ENCODE data around the gene SORBS1.

The SORBS1 gene

GRCh38 chr10:95444792-95445191 is 116.4 kb downstream of the SORBS1 start:
- H3K9me3 ChIP-seq (ENCODE audit: control insufficient read depth, insufficient read depth, low read length), result no peaks in the 10 kb centered on the region
- H3K27me3 ChIP-seq (ENCODE audit: control insufficient read depth, insufficient read depth, low read length), result no peaks in the 10 kb centered on the region
- no peaks in the 10 kb centered on the region for H3K36me3 ChIP-seq (ENCODE audit: control insufficient read depth, insufficient read depth, low read length)
- H3K4me3 ChIP-seq (ENCODE audit: low read depth, low read length), result no peak overlapping the region
- H3K4me1 ChIP-seq (ENCODE audit: control insufficient read depth, insufficient read depth, low read length), result peaks cover 7% of the 10 kb centered on the region; the same call in 1 of the 2 replicates
- no peak overlapping the region for H3K9ac ChIP-seq (ENCODE audit: low read depth, low read length)
- H3K27ac ChIP-seq (ENCODE audit: low read depth, low read length), result no peak overlapping the region

DNA sequence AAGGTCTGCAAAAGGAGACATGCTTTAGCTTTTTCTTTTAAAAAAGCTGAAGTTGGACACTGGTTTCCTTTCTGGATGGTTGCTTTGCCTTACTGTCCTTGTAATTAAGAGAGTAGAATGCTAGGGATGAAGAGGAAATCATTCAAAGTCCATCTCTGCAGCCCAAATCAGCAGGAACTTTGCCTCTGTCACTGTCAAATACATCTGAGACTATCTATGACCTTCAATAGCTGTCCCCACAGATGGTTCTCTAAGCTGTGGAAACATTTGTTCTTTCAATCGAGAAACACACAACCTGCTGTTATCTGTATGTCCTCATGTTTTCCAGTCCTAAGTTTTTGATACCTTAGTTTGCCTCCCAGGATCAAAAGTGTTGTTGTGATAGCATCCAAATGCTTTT is 117.5 kb downstream of the SORBS1 start:
- H3K27ac ChIP-seq (ENCODE audit: low read depth, low read length), result no peak overlapping the region
- no peaks in the 10 kb centered on the region for H3K36me3 ChIP-seq (ENCODE audit: control insufficient read depth, insufficient read depth, low read length)
- H3K9me3 ChIP-seq (ENCODE audit: control insufficient read depth, insufficient read depth, low read length), result no peaks in the 10 kb centered on the region
- H3K4me3 ChIP-seq (ENCODE audit: low read depth, low read length), result no peak overlapping the region
- no peak overlapping the region for H3K9ac ChIP-seq (ENCODE audit: low read depth, low read length)
- H3K4me1 ChIP-seq (ENCODE audit: control insufficient read depth, insufficient read depth, low read length), result peaks cover 5% of the 10 kb centered on the region; the same call in 1 of the 2 replicates
- no peaks in the 10 kb centered on the region for H3K27me3 ChIP-seq (ENCODE audit: control insufficient read depth, insufficient read depth, low read length)

DNA sequence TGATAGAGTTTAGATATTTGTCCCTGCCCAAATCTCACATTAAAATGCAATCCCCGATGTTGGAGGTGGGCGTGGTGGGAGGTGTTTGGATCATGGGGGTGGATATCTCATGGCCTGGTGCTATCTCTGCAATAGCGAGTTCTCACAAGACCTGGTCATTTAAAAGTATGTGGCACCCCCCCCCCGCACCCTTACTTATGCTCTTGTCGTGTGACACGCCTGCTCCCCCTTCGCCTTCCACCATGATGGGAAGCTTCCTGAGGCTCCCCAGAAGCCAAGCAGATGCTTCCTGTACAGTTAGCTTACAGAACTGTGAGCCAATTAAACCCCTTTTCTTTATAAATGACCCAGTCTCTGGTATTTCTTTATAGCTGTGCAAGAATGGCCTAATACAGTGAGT is 118.8 kb downstream of the SORBS1 start:
- Histone ChIP-seq H3K36me3 (ENCODE audit: control insufficient read depth, insufficient read depth, low read length) (peaks cover 4% of the 10 kb centered on the region), H3K4me1 (ENCODE audit: control insufficient read depth, insufficient read depth, low read length) (no peaks in the 10 kb centered on the region), H3K27me3 (ENCODE audit: control insufficient read depth, insufficient read depth, low read length) (no peaks in the 10 kb centered on the region), H3K27ac (ENCODE audit: low read depth, low read length) (no peak overlapping the region), H3K9me3 (ENCODE audit: control insufficient read depth, insufficient read depth, low read length) (no peaks in the 10 kb centered on the region), H3K4me3 (ENCODE audit: low read depth, low read length) (no peak overlapping the region), H3K9ac (ENCODE audit: low read depth, low read length) (no peak overlapping the region)

DNA sequence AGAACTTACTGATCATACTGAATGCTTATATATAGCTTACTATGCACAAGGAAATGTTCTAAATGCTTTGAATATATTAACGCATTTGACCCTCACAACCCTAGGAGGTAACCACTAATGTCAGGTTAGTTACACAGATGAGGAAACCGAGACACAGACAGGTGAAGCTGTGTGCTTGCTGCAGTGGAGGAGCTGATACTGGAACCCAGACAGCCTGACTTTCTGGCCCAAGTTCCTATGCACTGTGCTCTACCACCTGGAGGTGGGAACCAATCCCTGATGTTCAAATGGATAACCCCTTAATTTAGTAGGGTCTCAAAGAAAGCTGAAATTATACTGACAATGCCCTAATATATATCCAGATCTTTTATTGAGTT is 119.6 kb downstream of the SORBS1 start:
- Histone ChIP-seq H3K36me3 (ENCODE audit: control insufficient read depth, insufficient read depth, low read length) (peaks cover 12% of the 10 kb centered on the region), H3K4me3 (ENCODE audit: low read depth, low read length) (no peak overlapping the region), H3K9ac (ENCODE audit: low read depth, low read length) (no peak overlapping the region), H3K4me1 (ENCODE audit: control insufficient read depth, insufficient read depth, low read length) (no peaks in the 10 kb centered on the region), H3K27ac (ENCODE audit: low read depth, low read length) (no peak overlapping the region), H3K27me3 (ENCODE audit: control insufficient read depth, insufficient read depth, low read length) (no peaks in the 10 kb centered on the region), H3K9me3 (ENCODE audit: control insufficient read depth, insufficient read depth, low read length) (no peaks in the 10 kb centered on the region)

DNA sequence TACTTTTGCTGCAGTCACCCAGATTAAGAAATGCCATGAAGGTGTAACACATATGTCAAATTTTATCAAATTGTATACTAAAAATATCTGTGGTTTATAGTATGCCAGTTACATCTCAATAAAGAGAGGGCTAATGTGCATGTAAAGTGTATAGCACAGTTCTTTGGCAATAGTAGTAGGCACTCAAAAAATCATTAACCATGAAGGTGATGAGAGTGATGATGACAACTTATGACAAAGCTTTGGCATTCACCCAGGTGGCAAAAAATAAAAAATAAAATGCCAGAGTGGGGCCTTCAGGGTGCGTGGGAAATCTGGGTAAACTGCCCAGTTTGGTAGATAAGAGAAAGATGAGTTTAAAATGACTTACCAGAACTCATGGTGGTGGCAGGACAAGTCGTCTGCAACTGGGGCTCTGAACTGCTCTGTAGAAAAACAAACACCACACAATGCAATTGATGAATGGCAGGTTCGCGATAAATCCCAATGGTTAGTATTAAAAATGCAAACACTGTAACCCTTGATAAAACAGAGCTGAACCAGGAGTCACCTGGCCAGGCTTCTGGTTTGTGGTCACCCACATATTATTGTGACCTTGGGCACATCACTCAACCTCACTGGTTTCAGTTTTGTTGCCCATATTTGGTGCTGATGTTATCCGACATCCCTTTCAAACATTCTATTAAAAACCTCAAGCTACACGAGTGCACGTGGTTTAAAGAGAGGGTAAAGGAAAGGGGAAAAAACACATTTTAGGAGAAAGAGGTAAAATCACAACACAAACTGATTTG is 120.2 kb downstream of the SORBS1 start:
- Histone ChIP-seq H3K4me1 (ENCODE audit: control insufficient read depth, insufficient read depth, low read length) (no peaks in the 10 kb centered on the region), H3K9ac (ENCODE audit: low read depth, low read length) (no peak overlapping the region), H3K36me3 (ENCODE audit: control insufficient read depth, insufficient read depth, low read length) (peaks cover 15% of the 10 kb centered on the region), H3K27me3 (ENCODE audit: control insufficient read depth, insufficient read depth, low read length) (no peaks in the 10 kb centered on the region), H3K27ac (ENCODE audit: low read depth, low read length) (no peak overlapping the region), H3K4me3 (ENCODE audit: low read depth, low read length) (no peak overlapping the region), H3K9me3 (ENCODE audit: control insufficient read depth, insufficient read depth, low read length) (no peaks in the 10 kb centered on the region)

DNA sequence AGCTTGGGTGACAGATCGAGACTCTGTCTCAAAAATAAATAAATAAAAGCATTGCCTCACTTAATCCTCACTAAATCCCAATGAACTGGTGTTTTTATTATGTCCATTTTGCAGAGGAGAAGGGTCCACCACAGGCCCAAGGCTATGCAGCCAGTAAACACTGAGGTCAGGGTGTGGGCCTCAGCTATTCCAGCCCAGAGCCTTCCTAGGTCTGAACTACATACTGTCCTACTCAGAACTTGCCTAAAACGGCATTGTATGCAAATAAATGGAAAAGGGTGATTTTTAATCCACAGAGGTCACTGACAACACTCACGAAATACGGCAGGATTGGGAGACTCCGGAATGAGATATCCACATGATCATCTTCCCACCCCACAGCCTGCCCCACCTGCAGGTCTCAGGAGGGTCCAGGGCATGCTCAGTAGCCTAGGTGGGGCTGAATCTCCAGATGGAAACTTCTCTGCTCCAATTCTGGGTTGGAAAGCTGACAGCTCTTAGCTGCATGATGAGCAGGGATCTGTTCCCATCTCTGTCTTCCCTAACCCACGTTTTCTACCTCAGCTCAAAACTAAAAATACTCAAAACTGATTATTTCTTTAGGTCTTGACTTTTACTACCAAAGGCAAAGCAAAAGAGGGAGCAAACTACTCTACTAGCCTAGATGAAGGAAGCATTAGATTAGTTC is 121.0 kb downstream of the SORBS1 start:
- H3K4me1 ChIP-seq (ENCODE audit: control insufficient read depth, insufficient read depth, low read length), result no peaks in the 10 kb centered on the region
- H3K4me3 ChIP-seq (ENCODE audit: low read depth, low read length), result no peak overlapping the region
- no peaks in the 10 kb centered on the region for H3K27me3 ChIP-seq (ENCODE audit: control insufficient read depth, insufficient read depth, low read length)
- H3K9me3 ChIP-seq (ENCODE audit: control insufficient read depth, insufficient read depth, low read length), result no peaks in the 10 kb centered on the region
- H3K9ac ChIP-seq (ENCODE audit: low read depth, low read length), result no peak overlapping the region
- H3K36me3 ChIP-seq (ENCODE audit: control insufficient read depth, insufficient read depth, low read length), result peaks cover 15% of the 10 kb centered on the region
- no peak overlapping the region for H3K27ac ChIP-seq (ENCODE audit: low read depth, low read length)

- H3K4me1 ChIP-seq (ENCODE audit: control insufficient read depth, insufficient read depth, low read length), result no peaks in the 10 kb centered on the region
- H3K36me3 ChIP-seq (ENCODE audit: control insufficient read depth, insufficient read depth, low read length), result peaks cover 15% of the 10 kb centered on the region
- no peak overlapping the region for H3K27ac ChIP-seq (ENCODE audit: low read depth, low read length)
- H3K27me3 ChIP-seq (ENCODE audit: control insufficient read depth, insufficient read depth, low read length), result no peaks in the 10 kb centered on the region
- H3K4me3 ChIP-seq (ENCODE audit: low read depth, low read length), result no peak overlapping the region
- H3K9ac ChIP-seq (ENCODE audit: low read depth, low read length), result no peak overlapping the region
- H3K9me3 ChIP-seq (ENCODE audit: control insufficient read depth, insufficient read depth, low read length), result no peaks in the 10 kb centered on the region
Observed at GRCh38 chr10:95438781-95439180, 122.4 kb downstream of the SORBS1 start.

DNA sequence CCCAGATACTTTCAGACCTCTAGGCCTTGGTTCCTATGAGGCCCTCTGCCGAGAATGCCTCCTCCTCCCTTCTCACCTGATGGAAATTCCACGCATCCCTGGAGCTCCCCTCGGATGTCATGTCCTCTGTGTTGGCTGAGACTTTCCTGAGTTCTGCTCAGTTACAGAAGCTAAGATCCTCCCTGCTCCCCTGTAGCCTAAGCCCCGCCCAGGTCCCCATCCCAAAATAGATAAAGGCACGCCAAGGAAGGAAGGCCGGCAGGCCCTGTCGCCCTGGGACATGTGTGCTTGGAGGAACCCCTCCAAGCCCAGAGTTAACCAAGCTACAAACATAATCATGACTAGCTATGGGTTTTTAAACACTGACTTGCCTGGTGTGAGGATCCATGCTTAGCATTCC is 123.5 kb downstream of the SORBS1 start:
- H3K4me1 ChIP-seq (ENCODE audit: control insufficient read depth, insufficient read depth, low read length), result no peaks in the 10 kb centered on the region
- no peaks in the 10 kb centered on the region for H3K27me3 ChIP-seq (ENCODE audit: control insufficient read depth, insufficient read depth, low read length)

DNA sequence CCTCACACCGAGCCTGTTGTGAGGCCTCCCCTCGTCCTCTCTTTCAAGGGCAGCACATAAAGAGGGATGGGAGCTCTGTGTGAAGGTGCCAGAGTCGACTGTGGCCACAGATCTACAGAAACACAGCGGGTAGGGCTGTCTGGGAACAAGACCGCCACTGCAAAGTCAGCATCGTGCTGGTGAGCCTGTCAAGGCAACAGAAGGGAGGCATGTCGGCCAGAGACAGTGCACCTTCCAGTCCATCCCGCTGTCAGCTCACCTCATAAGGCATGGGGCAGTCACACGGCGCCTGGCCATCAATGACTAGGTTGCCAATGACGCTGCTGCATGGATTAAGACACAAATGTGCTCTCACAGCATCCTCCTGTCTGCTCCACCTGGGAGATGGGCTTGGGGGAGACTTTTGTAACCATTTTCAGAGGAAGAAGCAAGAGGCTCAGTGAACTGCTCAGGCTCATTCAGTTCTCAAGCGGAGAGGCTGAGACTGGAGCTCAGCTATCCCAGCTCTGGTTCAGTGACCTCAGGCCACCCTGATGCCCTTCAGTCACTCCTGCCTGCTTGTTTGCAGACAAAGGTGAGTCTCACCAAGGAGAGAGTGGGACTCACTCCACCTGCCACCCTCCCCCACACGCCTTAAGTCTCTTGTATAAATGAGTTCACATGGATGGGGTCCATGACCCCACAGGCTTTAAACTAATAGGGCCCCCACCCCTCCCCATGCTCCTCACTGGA is 125.5 kb downstream of the SORBS1 start:
- no peaks in the 10 kb centered on the region for H3K27me3 ChIP-seq (ENCODE audit: control insufficient read depth, insufficient read depth, low read length)
- H3K27ac ChIP-seq (ENCODE audit: low read depth, low read length), result no peak overlapping the region
- H3K9ac ChIP-seq (ENCODE audit: low read depth, low read length), result no peak overlapping the region
- H3K4me1 ChIP-seq (ENCODE audit: control insufficient read depth, insufficient read depth, low read length), result no peaks in the 10 kb centered on the region
- H3K9me3 ChIP-seq (ENCODE audit: control insufficient read depth, insufficient read depth, low read length), result no peaks in the 10 kb centered on the region
- peaks cover 15% of the 10 kb centered on the region for H3K36me3 ChIP-seq (ENCODE audit: control insufficient read depth, insufficient read depth, low read length)
- no peak overlapping the region for H3K4me3 ChIP-seq (ENCODE audit: low read depth, low read length)

More for the DNA sequence above, 123.5 kb downstream of the SORBS1 start:
- Histone ChIP-seq H3K4me3 (ENCODE audit: low read depth, low read length) (no peak overlapping the region), H3K9me3 (ENCODE audit: control insufficient read depth, insufficient read depth, low read length) (no peaks in the 10 kb centered on the region), H3K9ac (ENCODE audit: low read depth, low read length) (no peak overlapping the region), H3K36me3 (ENCODE audit: control insufficient read depth, insufficient read depth, low read length) (peaks cover 15% of the 10 kb centered on the region), H3K27ac (ENCODE audit: low read depth, low read length) (no peak overlapping the region)

DNA sequence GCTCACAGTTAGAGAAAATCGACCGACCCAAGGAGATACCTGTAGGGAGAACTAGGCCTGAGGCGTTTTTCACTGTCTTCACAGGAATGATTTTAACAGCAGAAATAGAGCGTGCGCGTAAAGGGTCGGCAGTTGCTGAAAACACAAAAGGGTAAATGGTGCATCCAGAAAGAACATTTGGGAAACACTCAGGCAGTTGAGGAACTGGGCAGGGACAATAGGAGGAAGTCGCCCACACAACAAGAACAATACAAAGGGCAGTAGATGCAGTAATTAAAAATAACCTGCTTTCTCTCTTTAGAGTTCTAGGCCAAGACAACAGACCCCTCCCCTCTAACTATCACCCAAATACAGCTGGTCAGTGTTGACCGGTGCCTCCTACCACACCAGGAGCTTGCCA is 126.6 kb downstream of the SORBS1 start:
- no peak overlapping the region for H3K27ac ChIP-seq (ENCODE audit: low read depth, low read length)
- no peaks in the 10 kb centered on the region for H3K9me3 ChIP-seq (ENCODE audit: control insufficient read depth, insufficient read depth, low read length)
- H3K27me3 ChIP-seq (ENCODE audit: control insufficient read depth, insufficient read depth, low read length), result no peaks in the 10 kb centered on the region
- no peak overlapping the region for H3K9ac ChIP-seq (ENCODE audit: low read depth, low read length)
- H3K36me3 ChIP-seq (ENCODE audit: control insufficient read depth, insufficient read depth, low read length), result peaks cover 15% of the 10 kb centered on the region
- H3K4me3 ChIP-seq (ENCODE audit: low read depth, low read length), result no peak overlapping the region
- 0 out of 2 replicates have a peak, but pooled peaks cover 3% of the 10 kb centered on the region for H3K4me1 ChIP-seq (ENCODE audit: control insufficient read depth, insufficient read depth, low read length)

DNA sequence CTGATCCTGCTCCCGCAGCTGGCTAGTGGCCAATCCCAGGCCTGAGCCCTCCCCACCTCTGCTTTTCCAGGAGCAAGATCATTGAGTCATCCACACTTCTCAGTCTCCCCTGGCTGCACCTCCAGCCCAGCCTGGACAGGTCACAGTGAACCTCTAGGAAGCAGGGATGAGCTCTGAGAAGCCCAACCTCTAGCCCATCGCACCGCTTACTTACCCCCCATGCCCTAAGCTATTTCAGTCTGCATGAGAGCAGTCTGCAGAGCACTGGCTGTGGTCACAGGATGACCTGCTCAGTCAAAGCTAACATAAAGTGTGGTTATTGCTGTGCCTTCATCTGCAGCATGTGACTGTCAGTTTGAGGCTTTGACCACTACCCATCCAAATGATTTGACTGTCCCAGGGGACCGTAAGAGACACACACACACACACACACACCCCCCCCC is 129.2 kb downstream of the SORBS1 start:
- no peak overlapping the region for H3K27ac ChIP-seq (ENCODE audit: low read depth, low read length)
- 0 out of 2 replicates have a peak, but pooled peaks cover 3% of the 10 kb centered on the region for H3K4me1 ChIP-seq (ENCODE audit: control insufficient read depth, insufficient read depth, low read length)
- no peak overlapping the region for H3K9ac ChIP-seq (ENCODE audit: low read depth, low read length)
- peaks cover 9% of the 10 kb centered on the region; the same call in 1 of the 2 replicates for H3K36me3 ChIP-seq (ENCODE audit: control insufficient read depth, insufficient read depth, low read length)
- H3K9me3 ChIP-seq (ENCODE audit: control insufficient read depth, insufficient read depth, low read length), result no peaks in the 10 kb centered on the region
- no peak overlapping the region for H3K4me3 ChIP-seq (ENCODE audit: low read depth, low read length)
- H3K27me3 ChIP-seq (ENCODE audit: control insufficient read depth, insufficient read depth, low read length), result no peaks in the 10 kb centered on the region

All from HUES48 (cell line).